ENCODE data around the gene TRIM71.

- no peak for TF ChIP-seq CTCF (IDR thresholded peaks at IDR 0.05)
- no peak for TF ChIP-seq POLR2AphosphoS5 (IDR thresholded peaks at IDR 0.05)
- no peak for TF ChIP-seq POLR2A (IDR thresholded peaks at IDR 0.05)
Observed at GRCh38 chr3:32780735-32781210, 37.0 kb upstream of the TRIM71 start.
